SH-SY5Y (cell line): ENCODE data around the gene MYH16.

ENCODE experiments used
- GATA2 ChIP-seq: IDR thresholded peaks from 2 replicates; pipeline ENCODE4 v1.6.1; 2011; ENCODE audit warnings: mild to moderate bottlenecking, low read depth, low read length
- GATA3 ChIP-seq: IDR thresholded peaks from 2 replicates; pipeline ENCODE4 v1.6.1; 2011; ENCODE audit warnings: low read depth, mild to moderate bottlenecking, low read length, moderate library complexity

DNA sequence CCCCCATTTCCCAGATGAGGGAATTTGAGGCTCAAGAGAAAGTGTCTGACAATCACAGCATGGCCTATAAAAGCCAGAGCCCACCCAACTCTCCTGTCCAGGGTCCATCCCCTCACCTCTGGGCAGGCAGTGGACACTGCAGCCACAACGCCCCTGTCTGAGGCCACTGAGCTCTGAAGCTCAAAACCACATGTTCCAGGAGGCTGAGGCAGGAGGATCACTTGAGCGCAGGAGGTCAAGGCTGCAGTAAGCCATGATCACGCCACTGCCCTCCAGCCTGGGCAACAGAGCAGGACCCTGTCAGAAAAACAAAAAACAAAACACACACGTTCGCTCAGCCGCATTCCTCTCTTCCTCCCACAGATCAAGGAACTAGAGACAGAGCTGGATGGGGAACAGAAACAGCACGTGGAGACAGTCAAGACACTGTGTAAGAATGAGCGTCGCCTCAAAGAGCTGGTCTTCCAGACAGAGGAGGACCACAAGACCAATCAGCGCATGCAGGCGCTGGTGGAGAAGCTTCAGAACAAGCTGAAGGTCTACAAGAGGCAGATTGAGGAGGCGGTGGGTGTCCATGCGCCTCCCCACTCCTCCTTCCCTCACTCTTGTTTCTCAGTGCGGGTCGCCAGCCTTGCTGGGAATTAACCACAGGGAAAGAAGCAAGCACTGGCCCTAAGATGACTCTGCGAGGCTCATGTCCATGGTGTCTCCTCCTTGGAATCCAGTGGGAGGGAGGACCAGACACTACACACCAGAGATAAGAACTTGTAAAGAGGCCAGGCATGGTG lies 33.0 kb downstream of the MYH16 start:
- TF ChIP-seq GATA3, result no peak
- TF ChIP-seq GATA2, result no peak
